Mesothelial cell of epicardium (in vitro differentiated cells): Measurements from ENCODE around the gene GET3. TPM values are rescaled to one million over a fixed set of nuclear protein-coding genes. Genes with fewer than 3 reads are reported as not detected.
A peak's percentile ranks its signal among the peaks of the same experiment; 100 is the strongest.

Experiments
- DNase-seq, 2 experiments: peaks; one replicate each; pipeline ENCODE4 v3.0.0; 2021; ENCODE audit warnings: low spot score in 2 of 2; ENCODE audit not compliant: unreplicated experiment in 2 of 2
- H3K27ac Mint-ChIP-seq: 2 replicates; pipeline ENCODE4 v1.8.0; 2021; ENCODE audit warnings: mixed read lengths
- H3K27me3 Mint-ChIP-seq: 2 replicates; pipeline ENCODE4 v1.8.0; 2021; ENCODE audit warnings: low read depth, mixed read lengths
- H3K36me3 Mint-ChIP-seq: 2 replicates; pipeline ENCODE4 v1.8.0; 2021; ENCODE audit warnings: mixed read lengths
- H3K4me1 Mint-ChIP-seq: 2 replicates; pipeline ENCODE4 v1.8.0; 2021; ENCODE audit warnings: mixed read lengths
- H3K4me3 Mint-ChIP-seq: 2 replicates; pipeline ENCODE4 v1.8.0; 2021; ENCODE audit warnings: mild to moderate bottlenecking, moderate library complexity, mixed read lengths
- H3K9me3 Mint-ChIP-seq: 2 replicates; pipeline ENCODE4 v1.8.0; 2021; ENCODE audit warnings: mixed read lengths
- total RNA-seq: library from RNA; stranded (reverse); gene quantifications from 3 replicates; pipeline ENCODE4 v1.2.1, GENCODE V29; 2021
- TF ChIP-seq, protein P1 (sequence below): fragments of 200-600 bp; sonication (generic); IDR thresholded peaks from one replicate; pipeline ENCODE4 v1.5.0; 2021; ENCODE audit warnings: antibody characterized with exemption; ENCODE audit not compliant: unreplicated experiment

GET3 gene
- total RNA-seq, 1 donor from 2014 or later = 46.9 TPM

DNA sequence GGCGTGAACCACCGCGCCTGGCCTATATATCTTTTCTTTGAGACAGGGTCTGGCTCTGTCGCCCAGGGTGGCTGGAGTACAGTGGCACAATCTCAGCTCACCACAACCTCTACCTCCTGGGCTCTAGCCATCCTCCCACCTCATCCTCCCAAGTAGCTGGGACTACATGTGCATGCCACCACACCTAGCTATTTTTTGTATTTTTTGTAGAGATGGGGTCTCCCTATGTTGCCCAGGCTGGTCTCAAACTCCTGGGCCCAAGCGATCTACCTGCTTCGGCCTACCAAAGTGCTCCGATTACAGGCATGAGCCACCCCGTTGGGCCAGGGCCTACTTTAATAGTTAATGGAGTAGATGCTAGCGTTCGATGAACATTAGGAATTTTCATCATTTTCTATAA lies 17.0 kb upstream of the GET3 start:
- no peaks in the 10 kb centered on the region for H3K27me3 Mint-ChIP-seq
- peak overlapping the region; percentile 91 for H3K27ac Mint-ChIP-seq
- no peak for DNase-seq
- TF ChIP-seq, protein P1, sequence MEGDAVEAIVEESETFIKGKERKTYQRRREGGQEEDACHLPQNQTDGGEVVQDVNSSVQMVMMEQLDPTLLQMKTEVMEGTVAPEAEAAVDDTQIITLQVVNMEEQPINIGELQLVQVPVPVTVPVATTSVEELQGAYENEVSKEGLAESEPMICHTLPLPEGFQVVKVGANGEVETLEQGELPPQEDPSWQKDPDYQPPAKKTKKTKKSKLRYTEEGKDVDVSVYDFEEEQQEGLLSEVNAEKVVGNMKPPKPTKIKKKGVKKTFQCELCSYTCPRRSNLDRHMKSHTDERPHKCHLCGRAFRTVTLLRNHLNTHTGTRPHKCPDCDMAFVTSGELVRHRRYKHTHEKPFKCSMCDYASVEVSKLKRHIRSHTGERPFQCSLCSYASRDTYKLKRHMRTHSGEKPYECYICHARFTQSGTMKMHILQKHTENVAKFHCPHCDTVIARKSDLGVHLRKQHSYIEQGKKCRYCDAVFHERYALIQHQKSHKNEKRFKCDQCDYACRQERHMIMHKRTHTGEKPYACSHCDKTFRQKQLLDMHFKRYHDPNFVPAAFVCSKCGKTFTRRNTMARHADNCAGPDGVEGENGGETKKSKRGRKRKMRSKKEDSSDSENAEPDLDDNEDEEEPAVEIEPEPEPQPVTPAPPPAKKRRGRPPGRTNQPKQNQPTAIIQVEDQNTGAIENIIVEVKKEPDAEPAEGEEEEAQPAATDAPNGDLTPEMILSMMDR = no peak
- no peaks in the 10 kb centered on the region for H3K9me3 Mint-ChIP-seq
- H3K4me3 Mint-ChIP-seq = peak overlapping the region; percentile 74
- H3K4me1 Mint-ChIP-seq = peaks cover 26% of the 10 kb centered on the region
- peaks cover 7% of the 10 kb centered on the region for H3K36me3 Mint-ChIP-seq

GRCh38 chr19:12720851-12721655 lies 16.2 kb upstream of the GET3 start:
- H3K9me3 Mint-ChIP-seq = no peaks in the 10 kb centered on the region
- peak overlapping the region; percentile 93 for H3K4me3 Mint-ChIP-seq
- H3K27me3 Mint-ChIP-seq = no peaks in the 10 kb centered on the region
- TF ChIP-seq, protein P1 = no peak
- peaks cover 7% of the 10 kb centered on the region for H3K36me3 Mint-ChIP-seq
- DNase-seq = no peak
- H3K4me1 Mint-ChIP-seq = peaks cover 26% of the 10 kb centered on the region
- H3K27ac Mint-ChIP-seq = peak overlapping the region; percentile 99

DNA sequence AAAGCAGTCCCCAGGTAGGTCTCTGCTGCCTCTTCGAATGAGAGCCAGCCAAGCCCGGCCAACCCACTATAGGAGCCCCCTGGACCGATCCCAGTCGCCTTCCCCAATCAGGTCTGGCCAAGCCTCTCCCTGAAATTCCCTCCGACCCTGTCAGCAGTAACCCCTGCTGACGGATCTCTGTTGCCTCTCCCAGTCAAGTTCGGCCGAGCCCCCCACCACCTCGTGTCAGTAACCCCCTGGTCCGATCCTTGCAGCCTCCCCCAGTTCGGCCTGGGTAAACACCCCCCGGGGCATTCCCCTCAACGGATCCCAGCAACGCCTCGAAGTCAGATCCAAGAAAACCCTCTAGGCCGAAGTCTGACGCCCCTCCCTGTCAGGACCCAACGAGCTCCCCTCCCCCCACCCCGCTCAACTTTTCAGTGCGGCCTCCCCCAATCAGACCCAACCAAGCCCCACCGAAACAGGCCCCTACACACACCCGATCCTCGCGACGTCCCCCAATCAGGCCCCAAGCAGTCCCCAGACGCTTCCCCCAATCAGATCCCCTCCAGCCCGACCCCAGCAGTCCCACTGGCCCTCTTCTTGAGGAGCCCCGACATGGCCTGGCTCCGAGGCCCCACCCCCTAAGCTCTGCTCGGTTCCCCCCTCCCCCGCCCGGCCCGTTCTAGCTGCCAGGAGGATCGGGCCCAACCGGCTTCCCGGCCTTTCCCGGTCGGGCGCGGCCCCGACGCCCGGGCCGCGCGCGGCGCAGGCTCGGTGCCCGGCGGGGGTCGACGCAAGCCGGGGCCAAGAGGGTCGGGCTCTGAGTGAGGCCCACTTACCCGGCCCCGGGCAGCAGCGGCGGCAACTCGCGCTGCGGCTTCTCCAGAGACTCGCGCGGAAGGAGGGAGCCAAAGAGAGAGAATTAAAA lies 15.4 kb upstream of the GET3 start:
- no peaks in the 10 kb centered on the region for H3K9me3 Mint-ChIP-seq
- H3K4me3 Mint-ChIP-seq = peak overlapping the region; percentile 97
- peak overlapping the region; percentile 99 for H3K27ac Mint-ChIP-seq
- peaks cover 5% of the 10 kb centered on the region for H3K36me3 Mint-ChIP-seq
- DNase-seq = peak; percentile 60 to 77
- TF ChIP-seq, protein P1 = no peak
- H3K27me3 Mint-ChIP-seq = no peaks in the 10 kb centered on the region
- H3K4me1 Mint-ChIP-seq = peaks cover 27% of the 10 kb centered on the region

DNA sequence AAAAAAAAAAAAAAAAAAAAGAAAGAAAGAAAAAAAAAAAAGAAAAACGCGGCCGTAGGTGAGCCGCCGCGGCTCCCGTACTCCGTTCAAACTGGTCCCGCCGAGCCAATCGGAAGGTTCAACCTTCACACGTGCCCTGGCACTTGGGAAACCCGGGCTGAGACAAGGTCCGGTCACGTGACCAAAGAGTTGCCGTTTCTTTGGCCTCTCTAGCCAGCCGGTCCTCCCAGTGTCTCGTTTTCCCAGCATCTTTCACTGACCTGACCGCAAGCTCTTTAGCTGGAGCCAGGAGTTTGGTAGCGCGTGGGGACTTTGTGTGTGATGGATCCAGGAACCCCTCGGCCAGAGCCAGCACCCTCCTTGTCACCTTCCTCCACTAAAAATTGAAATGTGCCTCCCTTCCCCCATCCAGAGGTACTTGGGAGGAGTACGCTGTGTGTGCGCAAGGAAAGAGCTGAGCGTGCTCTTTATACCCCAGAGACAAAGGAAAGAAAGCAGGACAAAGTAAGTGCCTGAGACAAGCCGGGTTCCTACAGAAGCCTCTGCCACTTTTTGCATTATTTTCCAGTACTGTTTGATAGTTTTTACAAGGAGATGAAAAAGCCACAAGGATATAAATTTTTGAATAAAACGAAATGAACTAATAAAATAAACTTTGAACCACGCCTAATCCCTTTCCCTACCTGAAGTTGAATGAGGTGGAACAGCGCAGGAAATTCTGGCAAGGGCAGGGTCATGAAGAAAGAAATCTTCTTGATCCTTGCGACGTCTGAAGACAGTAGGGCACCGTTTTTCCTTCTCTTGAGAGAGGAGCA lies 14.5 kb upstream of the GET3 start:
- Mint-ChIP-seq H3K4me3 (peak overlapping the region; percentile 97), H3K36me3 (peaks cover 6% of the 10 kb centered on the region), H3K9me3 (no peaks in the 10 kb centered on the region), H3K27ac (peak overlapping the region; percentile 87), H3K27me3 (no peaks in the 10 kb centered on the region), H3K4me1 (peaks cover 27% of the 10 kb centered on the region)
- TF ChIP-seq, protein P1 = no peak
- peak; percentile 92 to 93 for DNase-seq

- Mint-ChIP-seq H3K4me3 (peak overlapping the region; percentile 97), H3K4me1 (peaks cover 27% of the 10 kb centered on the region), H3K27ac (peak overlapping the region; percentile 87), H3K27me3 (no peaks in the 10 kb centered on the region), H3K36me3 (peaks cover 10% of the 10 kb centered on the region), H3K9me3 (no peaks in the 10 kb centered on the region)
- DNase-seq = no peak
- TF ChIP-seq, protein P1 = no peak
Observed at GRCh38 chr19:12723381-12723640, 14.0 kb upstream of the GET3 start.
